ENCODE measurements around the gene GPR78. TPM values are rescaled to one million over a fixed set of nuclear protein-coding genes. Genes with fewer than 3 reads are reported as not detected.

The GPR78 gene
- total RNA-seq, 2 donors from 2014 or later, result 3.7 to 8.1 TPM

GRCh38 chr4:8585186-8585585 is 5.0 kb downstream of the GPR78 start:
- WGBS, 2 experiments (ENCODE audit: insufficient coverage in 1 of 2, insufficient read length in 1 of 2), result 71 to 77% methylated on average over 3 to 6 of the region's 6 CpGs
- Mint-ChIP-seq H3K4me1 (peaks cover 10% of the 10 kb centered on the region), H3K36me3 (ENCODE audit: low read depth) (no peaks in the 10 kb centered on the region), H3K9me3 (no peaks in the 10 kb centered on the region), H3K27me3 (ENCODE audit: insufficient read depth) (peaks cover 41% of the 10 kb centered on the region), H3K4me3 (no peak overlapping the region), H3K27ac (no peak overlapping the region)
- H3K27me3 ChIP-seq (ENCODE audit: control insufficient read depth, insufficient read depth, low read length, poor library complexity, severe bottlenecking), result peaks cover 32% of the 10 kb centered on the region
- DNase-seq, result peak; percentile 76
- H3K9ac ChIP-seq (ENCODE audit: extremely low read depth, low read length, poor library complexity, severe bottlenecking), result no peak overlapping the region
- H3K4me1 ChIP-seq (ENCODE audit: control insufficient read depth, insufficient read depth, low read length), result no peaks in the 10 kb centered on the region
- peaks cover 11% of the 10 kb centered on the region for H3K36me3 ChIP-seq (ENCODE audit: control insufficient read depth, insufficient read depth, low read length)
- H3K27ac ChIP-seq (ENCODE audit: low read depth, low read length), result no peak overlapping the region
- TF ChIP-seq CTCF (conservative IDR thresholded peaks at IDR 0.05), result peak; percentile 80
- H3K9me3 ChIP-seq (ENCODE audit: control insufficient read depth, low read length), result no peaks in the 10 kb centered on the region
- no peak overlapping the region for H3K4me3 ChIP-seq (ENCODE audit: low read length)

- Mint-ChIP-seq H3K27me3 (ENCODE audit: insufficient read depth) (peaks cover 41% of the 10 kb centered on the region), H3K27ac (no peak overlapping the region)
- WGBS, 2 experiments (ENCODE audit: insufficient coverage in 1 of 2, insufficient read length in 1 of 2), result 83 to 85% methylated on average over 7 of the region's 7 CpGs
Observed at GRCh38 chr4:8585721-8586212, 5.6 kb downstream of the GPR78 start.

GRCh38 chr4:8586246-8586645 is 6.1 kb downstream of the GPR78 start:
- no peak overlapping the region for H3K9ac ChIP-seq (ENCODE audit: extremely low read depth, low read length, poor library complexity, severe bottlenecking)
- TF ChIP-seq CTCF (conservative IDR thresholded peaks at IDR 0.05), result no peak
- no peak overlapping the region for H3K27ac Mint-ChIP-seq
- H3K27me3 ChIP-seq (ENCODE audit: control insufficient read depth, insufficient read depth, low read length, poor library complexity, severe bottlenecking), result peaks cover 28% of the 10 kb centered on the region
- peaks cover 12% of the 10 kb centered on the region for H3K4me1 Mint-ChIP-seq
- no peaks in the 10 kb centered on the region for H3K4me1 ChIP-seq (ENCODE audit: control insufficient read depth, insufficient read depth, low read length)
- no peak overlapping the region for H3K4me3 Mint-ChIP-seq
- no peak overlapping the region for H3K4me3 ChIP-seq (ENCODE audit: low read length)
- H3K27ac ChIP-seq (ENCODE audit: low read depth, low read length), result no peak overlapping the region
- H3K36me3 ChIP-seq (ENCODE audit: control insufficient read depth, insufficient read depth, low read length), result peaks cover 11% of the 10 kb centered on the region
- DNase-seq, result no peak
- H3K36me3 Mint-ChIP-seq (ENCODE audit: low read depth), result no peaks in the 10 kb centered on the region
- 76 to 80% methylated on average over 3 to 5 of the region's 5 CpGs for WGBS, 2 experiments (ENCODE audit: insufficient coverage in 1 of 2, insufficient read length in 1 of 2)
- no peaks in the 10 kb centered on the region for H3K9me3 Mint-ChIP-seq
- H3K9me3 ChIP-seq (ENCODE audit: control insufficient read depth, low read length), result no peaks in the 10 kb centered on the region
- H3K27me3 Mint-ChIP-seq (ENCODE audit: insufficient read depth), result peaks cover 40% of the 10 kb centered on the region

More at GRCh38 chr4:8585721-8586212, 5.6 kb downstream of the GPR78 start:
- Mint-ChIP-seq H3K9me3 (no peaks in the 10 kb centered on the region), H3K4me3 (no peak overlapping the region), H3K36me3 (ENCODE audit: low read depth) (no peaks in the 10 kb centered on the region), H3K4me1 (peaks cover 12% of the 10 kb centered on the region)
- H3K27me3 ChIP-seq (ENCODE audit: control insufficient read depth, insufficient read depth, low read length, poor library complexity, severe bottlenecking), result peaks cover 31% of the 10 kb centered on the region
- no peak overlapping the region for H3K27ac ChIP-seq (ENCODE audit: low read depth, low read length)
- H3K4me3 ChIP-seq (ENCODE audit: low read length), result no peak overlapping the region
- no peak for DNase-seq
- H3K9ac ChIP-seq (ENCODE audit: extremely low read depth, low read length, poor library complexity, severe bottlenecking), result no peak overlapping the region
- H3K9me3 ChIP-seq (ENCODE audit: control insufficient read depth, low read length), result no peaks in the 10 kb centered on the region
- no peaks in the 10 kb centered on the region for H3K4me1 ChIP-seq (ENCODE audit: control insufficient read depth, insufficient read depth, low read length)
- H3K36me3 ChIP-seq (ENCODE audit: control insufficient read depth, insufficient read depth, low read length), result peaks cover 11% of the 10 kb centered on the region
- no peak for TF ChIP-seq CTCF (conservative IDR thresholded peaks at IDR 0.05)

All from endodermal cell (in vitro differentiated cells).